ENCODE measurements around the gene KRTAP5-6.

DNA sequence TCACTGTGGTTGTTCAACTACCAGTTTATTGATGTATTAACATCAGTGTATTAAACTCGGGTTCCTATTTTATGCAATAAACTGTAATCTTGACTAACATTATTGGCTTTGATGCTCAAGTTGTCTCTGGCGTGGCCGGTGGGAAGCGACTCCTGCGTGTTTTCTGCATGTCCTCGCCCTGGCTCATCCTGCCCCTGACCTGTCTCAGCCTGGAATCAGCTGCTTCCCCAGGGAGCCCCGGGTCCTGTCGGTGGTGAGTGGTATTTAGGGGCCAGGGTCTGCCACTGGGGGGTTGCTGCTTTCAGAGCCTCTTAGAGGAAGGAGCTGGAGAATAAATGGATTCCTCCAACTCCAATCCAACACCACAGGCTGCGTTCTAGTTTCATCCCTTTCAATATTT is 30.9 kb downstream of the KRTAP5-6 start:
- no peak for TF ChIP-seq EP300 (IDR thresholded peaks at IDR 0.05; ENCODE audit: low read depth)
- TF ChIP-seq, protein P1, sequence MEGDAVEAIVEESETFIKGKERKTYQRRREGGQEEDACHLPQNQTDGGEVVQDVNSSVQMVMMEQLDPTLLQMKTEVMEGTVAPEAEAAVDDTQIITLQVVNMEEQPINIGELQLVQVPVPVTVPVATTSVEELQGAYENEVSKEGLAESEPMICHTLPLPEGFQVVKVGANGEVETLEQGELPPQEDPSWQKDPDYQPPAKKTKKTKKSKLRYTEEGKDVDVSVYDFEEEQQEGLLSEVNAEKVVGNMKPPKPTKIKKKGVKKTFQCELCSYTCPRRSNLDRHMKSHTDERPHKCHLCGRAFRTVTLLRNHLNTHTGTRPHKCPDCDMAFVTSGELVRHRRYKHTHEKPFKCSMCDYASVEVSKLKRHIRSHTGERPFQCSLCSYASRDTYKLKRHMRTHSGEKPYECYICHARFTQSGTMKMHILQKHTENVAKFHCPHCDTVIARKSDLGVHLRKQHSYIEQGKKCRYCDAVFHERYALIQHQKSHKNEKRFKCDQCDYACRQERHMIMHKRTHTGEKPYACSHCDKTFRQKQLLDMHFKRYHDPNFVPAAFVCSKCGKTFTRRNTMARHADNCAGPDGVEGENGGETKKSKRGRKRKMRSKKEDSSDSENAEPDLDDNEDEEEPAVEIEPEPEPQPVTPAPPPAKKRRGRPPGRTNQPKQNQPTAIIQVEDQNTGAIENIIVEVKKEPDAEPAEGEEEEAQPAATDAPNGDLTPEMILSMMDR (IDR thresholded peaks at IDR 0.05) = no peak
